Fibroblast of mammary gland (primary cell): ENCODE measurements around the gene SECISBP2L.

ENCODE experiments used
- DNase-seq: peaks from one replicate; pipeline ENCODE4 v3.0.0-alpha.2; 2010; ENCODE audit warnings: low read depth
- H3K4me3 ChIP-seq: 2 replicates; pipeline ENCODE4 v1.5.1; 2011; ENCODE audit warnings: low read depth, mild to moderate bottlenecking, low read length, moderate library complexity; ENCODE audit not compliant: control insufficient read depth
- TF ChIP-seq, protein P1 (sequence below): conservative IDR thresholded peaks from 2 replicates; pipeline ENCODE4 v1.5.1; 2011; ENCODE audit warnings: low read depth, low read length, inconsistent platforms; ENCODE audit not compliant: control insufficient read depth, insufficient read depth

The SECISBP2L gene

DNA sequence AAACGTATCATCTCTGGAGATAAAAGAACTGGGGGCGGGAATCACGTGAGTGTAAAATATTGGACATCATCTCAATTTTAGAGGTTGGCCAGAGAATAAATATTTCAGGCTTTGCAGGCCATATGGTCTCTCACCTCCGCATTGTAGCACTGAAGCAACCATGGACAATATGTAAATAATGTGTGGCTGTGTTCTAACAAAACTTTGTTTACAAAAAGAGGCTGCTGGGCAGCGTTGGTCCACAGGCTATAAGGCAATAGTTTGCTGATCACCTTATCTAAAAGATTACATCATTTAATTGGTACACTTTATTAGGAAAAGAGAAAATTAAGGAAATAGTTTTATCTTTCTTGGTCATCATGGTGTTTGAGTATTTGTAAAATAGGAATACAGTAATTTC, 60.0 kb downstream of the SECISBP2L start:
- TF ChIP-seq, protein P1, sequence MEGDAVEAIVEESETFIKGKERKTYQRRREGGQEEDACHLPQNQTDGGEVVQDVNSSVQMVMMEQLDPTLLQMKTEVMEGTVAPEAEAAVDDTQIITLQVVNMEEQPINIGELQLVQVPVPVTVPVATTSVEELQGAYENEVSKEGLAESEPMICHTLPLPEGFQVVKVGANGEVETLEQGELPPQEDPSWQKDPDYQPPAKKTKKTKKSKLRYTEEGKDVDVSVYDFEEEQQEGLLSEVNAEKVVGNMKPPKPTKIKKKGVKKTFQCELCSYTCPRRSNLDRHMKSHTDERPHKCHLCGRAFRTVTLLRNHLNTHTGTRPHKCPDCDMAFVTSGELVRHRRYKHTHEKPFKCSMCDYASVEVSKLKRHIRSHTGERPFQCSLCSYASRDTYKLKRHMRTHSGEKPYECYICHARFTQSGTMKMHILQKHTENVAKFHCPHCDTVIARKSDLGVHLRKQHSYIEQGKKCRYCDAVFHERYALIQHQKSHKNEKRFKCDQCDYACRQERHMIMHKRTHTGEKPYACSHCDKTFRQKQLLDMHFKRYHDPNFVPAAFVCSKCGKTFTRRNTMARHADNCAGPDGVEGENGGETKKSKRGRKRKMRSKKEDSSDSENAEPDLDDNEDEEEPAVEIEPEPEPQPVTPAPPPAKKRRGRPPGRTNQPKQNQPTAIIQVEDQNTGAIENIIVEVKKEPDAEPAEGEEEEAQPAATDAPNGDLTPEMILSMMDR: no peak
- DNase-seq: no peak
- no peak overlapping the region for H3K4me3 ChIP-seq

DNA sequence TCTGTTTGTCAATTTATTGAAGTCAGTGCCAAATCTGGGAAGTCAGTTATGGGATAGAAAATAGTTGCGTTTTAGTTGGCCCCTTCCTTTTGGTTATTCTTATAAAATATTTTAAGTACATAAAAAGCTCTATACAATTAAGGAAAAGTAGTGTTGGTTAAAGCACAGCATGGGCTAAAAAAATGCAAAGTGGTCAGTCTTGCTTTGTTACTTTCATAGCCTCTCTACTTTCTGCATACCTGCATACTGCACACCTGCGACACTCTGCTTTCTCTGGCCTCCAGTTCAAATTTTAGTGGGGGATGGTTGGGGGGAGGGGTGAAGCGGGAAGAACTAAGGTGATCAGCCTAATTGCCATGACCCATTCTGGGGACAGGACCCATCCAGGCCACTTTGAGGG, 60.7 kb downstream of the SECISBP2L start:
- H3K4me3 ChIP-seq: no peak overlapping the region
- TF ChIP-seq, protein P1: no peak
- no peak for DNase-seq

DNA sequence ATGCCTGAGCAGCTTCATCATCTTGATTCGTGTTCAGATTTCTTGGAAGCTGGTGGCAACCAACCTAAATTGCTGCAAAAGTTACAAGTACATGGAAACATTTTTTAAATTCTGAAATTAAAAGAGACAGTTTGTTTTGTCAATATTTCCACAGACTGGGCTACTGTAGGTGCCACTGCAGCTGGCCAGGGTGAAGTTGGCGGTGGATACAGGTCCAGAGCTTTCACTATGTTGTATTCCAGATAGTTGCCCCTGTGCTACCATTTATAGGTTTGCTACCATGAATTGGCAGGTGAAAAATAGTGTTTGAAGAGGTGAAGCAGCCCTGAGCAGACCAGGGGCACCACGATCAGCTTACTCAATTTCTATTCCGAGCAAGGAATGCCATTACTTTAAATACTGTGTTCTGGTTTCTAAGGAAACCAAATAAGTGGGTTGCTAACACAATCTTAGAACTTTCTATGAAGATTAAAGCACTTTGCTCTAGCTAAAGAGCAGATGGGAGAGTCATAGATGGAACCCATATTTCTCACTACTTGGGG, 61.4 kb downstream of the SECISBP2L start:
- DNase-seq: no peak
- TF ChIP-seq, protein P1: no peak
- H3K4me3 ChIP-seq: no peak overlapping the region

DNA sequence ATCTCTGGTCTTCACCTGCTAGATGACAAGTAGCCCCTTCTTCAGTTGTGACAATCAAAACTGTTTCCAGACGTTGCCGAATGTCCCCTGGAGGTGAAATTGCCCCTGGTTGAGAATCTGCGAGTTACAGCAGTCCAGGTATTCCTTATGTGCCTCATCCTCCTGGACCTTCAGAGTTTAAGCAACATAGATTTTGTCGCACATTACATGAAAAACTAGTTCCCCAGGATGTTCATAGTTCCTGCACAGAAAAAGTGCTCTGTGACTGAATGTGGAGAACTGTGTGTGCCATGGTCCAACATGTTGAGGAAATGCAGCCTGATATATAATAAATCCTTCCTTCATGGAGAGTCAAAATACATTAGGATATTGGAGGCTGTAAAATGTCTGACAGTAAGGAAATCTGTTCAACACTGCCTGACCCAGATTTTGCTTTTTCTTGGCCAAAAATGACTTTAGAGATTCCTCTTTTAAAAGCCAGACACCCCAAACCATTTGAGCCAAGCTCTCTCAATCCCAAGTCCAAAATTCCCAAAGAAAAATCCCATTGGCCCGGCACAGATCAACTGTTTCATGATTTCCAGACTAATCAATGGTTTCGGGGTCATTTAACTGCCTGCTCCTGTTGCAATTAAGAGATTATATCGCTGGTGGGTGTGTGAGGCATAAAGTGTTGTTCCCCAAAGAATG, 62.1 kb downstream of the SECISBP2L start:
- TF ChIP-seq, protein P1: no peak
- no peak overlapping the region for H3K4me3 ChIP-seq
- DNase-seq: no peak

DNA sequence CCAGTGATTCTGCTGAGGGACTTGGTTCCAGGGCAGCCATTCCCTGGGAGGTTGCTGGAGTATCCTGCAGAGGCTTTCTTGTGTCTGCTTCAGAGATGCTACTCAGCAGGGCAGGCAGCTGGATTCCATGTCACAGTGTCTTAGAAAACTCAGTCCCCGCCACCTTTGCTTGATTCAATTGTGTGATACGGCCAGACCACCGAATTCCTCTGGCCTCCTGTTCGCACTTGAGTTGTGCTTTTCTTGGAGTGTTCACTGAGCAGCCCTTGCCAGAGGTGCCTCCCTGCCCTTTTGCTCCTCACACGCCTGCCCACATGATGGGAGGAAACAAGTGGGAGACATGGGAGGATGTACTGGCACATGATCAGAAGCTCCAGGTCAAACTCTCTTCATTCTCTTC, 62.9 kb downstream of the SECISBP2L start:
- DNase-seq: no peak
- H3K4me3 ChIP-seq: no peak overlapping the region
- TF ChIP-seq, protein P1: no peak

DNA sequence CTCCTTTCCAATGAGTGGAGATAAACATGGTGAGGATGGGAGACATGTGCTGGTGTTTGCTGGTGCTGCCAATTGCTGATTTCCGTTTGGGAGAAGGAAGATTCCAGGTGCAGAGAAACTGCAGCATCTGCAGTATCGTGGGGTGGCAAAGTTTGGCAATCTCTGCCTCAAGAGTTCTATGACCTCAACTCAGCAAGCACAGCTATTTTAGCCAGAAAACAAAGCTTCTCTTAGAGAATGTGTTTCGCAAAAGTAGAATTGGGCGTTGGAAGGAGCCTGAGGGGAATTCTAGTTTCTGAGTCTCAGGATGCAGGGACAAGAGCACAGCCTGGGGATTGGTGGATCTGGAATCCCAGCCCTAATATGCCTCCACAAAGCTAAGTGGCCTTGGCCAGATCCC, 64.3 kb downstream of the SECISBP2L start:
- no peak for DNase-seq
- TF ChIP-seq, protein P1: no peak
- no peak overlapping the region for H3K4me3 ChIP-seq
